Measurements from ENCODE around the gene MFSD8. TPM values are rescaled to one million over a fixed set of nuclear protein-coding genes. Genes with fewer than 3 reads are reported as not detected.

MFSD8 gene
- total and polyA plus RNA-seq, 2 donors (not counting 1 experiment from before 2014, with no cell fraction given): 18.8 to 28.6 TPM

- H3K36me3 ChIP-seq (ENCODE audit: control insufficient read depth, insufficient read depth, low read length): peaks cover 2% of the 10 kb centered on the region
- no peak for TF ChIP-seq CTCF (conservative IDR thresholded peaks at IDR 0.05 in 1 of 2, IDR thresholded peaks at IDR 0.05 in 1 of 2; ENCODE audit: low read depth in 1 of 2, low read length in 2 of 2)
- TF ChIP-seq EZH2 (IDR thresholded peaks at IDR 0.05; ENCODE audit: low read length, missing control alignments): no peak
- H3K9ac ChIP-seq (ENCODE audit: insufficient read depth, low read length): no peak overlapping the region
- H3K27ac ChIP-seq (ENCODE audit: insufficient read depth, low read length): no peak overlapping the region
- no peak for DNase-seq (ENCODE audit: low read depth in 2 of 2)
- no peak overlapping the region for H3K4me3 ChIP-seq (replicated peaks in 1 of 4; ENCODE audit: control extremely low read depth in 1 of 4, insufficient read depth in 1 of 4, low read depth in 3 of 4, low read length in 4 of 4)
- no peaks in the 10 kb centered on the region for H4K20me1 ChIP-seq (ENCODE audit: control insufficient read depth, extremely low read depth, insufficient read depth, low read length)
- H2AFZ ChIP-seq (ENCODE audit: low read length): no peak overlapping the region
- H3K4me1 ChIP-seq (ENCODE audit: control insufficient read depth, extremely low read depth, insufficient read depth, low read length): no peaks in the 10 kb centered on the region
- H3K79me2 ChIP-seq (ENCODE audit: control insufficient read depth, insufficient read depth, low read length): no peaks in the 10 kb centered on the region
- H3K27me3 ChIP-seq (ENCODE audit: control insufficient read depth, insufficient read depth, low read length): no peaks in the 10 kb centered on the region
- no peaks in the 10 kb centered on the region for H3K9me3 ChIP-seq (ENCODE audit: control insufficient read depth, insufficient read depth, low read depth, low read length)
- no peak overlapping the region for H3K4me2 ChIP-seq (ENCODE audit: extremely low read depth, insufficient read depth, low read length)
Observed at GRCh38 chr4:127922226-127922625, 42.7 kb downstream of the MFSD8 start.

GRCh38 chr4:127920521-127920920, 44.5 kb downstream of the MFSD8 start:
- Histone ChIP-seq H3K9me3 (ENCODE audit: control insufficient read depth, insufficient read depth, low read depth, low read length) (no peaks in the 10 kb centered on the region), H2AFZ (ENCODE audit: low read length) (no peak overlapping the region), H3K36me3 (ENCODE audit: control insufficient read depth, insufficient read depth, low read length) (peaks cover 2% of the 10 kb centered on the region), H3K27me3 (ENCODE audit: control insufficient read depth, insufficient read depth, low read length) (no peaks in the 10 kb centered on the region), H3K27ac (ENCODE audit: insufficient read depth, low read length) (no peak overlapping the region), H3K4me2 (ENCODE audit: extremely low read depth, insufficient read depth, low read length) (no peak overlapping the region), H3K4me3 (replicated peaks in 1 of 4; ENCODE audit: control extremely low read depth in 1 of 4, insufficient read depth in 1 of 4, low read depth in 3 of 4, low read length in 4 of 4) (no peak overlapping the region), H3K4me1 (ENCODE audit: control insufficient read depth, extremely low read depth, insufficient read depth, low read length) (no peaks in the 10 kb centered on the region), H4K20me1 (ENCODE audit: control insufficient read depth, extremely low read depth, insufficient read depth, low read length) (no peaks in the 10 kb centered on the region), H3K9ac (ENCODE audit: insufficient read depth, low read length) (no peak overlapping the region), H3K79me2 (ENCODE audit: control insufficient read depth, insufficient read depth, low read length) (no peaks in the 10 kb centered on the region)
- TF ChIP-seq CTCF (conservative IDR thresholded peaks at IDR 0.05 in 1 of 2, IDR thresholded peaks at IDR 0.05 in 1 of 2; ENCODE audit: low read depth in 1 of 2, low read length in 2 of 2): no peak
- no peak for TF ChIP-seq EZH2 (IDR thresholded peaks at IDR 0.05; ENCODE audit: low read length, missing control alignments)
- no peak for DNase-seq (ENCODE audit: low read depth in 2 of 2)

GRCh38 chr4:127917151-127917550, 47.8 kb downstream of the MFSD8 start:
- H3K4me2 ChIP-seq (ENCODE audit: extremely low read depth, insufficient read depth, low read length): no peak overlapping the region
- peaks cover 2% of the 10 kb centered on the region for H3K36me3 ChIP-seq (ENCODE audit: control insufficient read depth, insufficient read depth, low read length)
- no peak for DNase-seq (ENCODE audit: low read depth in 2 of 2)
- no peak overlapping the region for H3K9ac ChIP-seq (ENCODE audit: insufficient read depth, low read length)
- H3K27ac ChIP-seq (ENCODE audit: insufficient read depth, low read length): no peak overlapping the region
- no peaks in the 10 kb centered on the region for H3K79me2 ChIP-seq (ENCODE audit: control insufficient read depth, insufficient read depth, low read length)
- H3K27me3 ChIP-seq (ENCODE audit: control insufficient read depth, insufficient read depth, low read length): no peaks in the 10 kb centered on the region
- no peak overlapping the region for H2AFZ ChIP-seq (ENCODE audit: low read length)
- no peaks in the 10 kb centered on the region for H3K4me1 ChIP-seq (ENCODE audit: control insufficient read depth, extremely low read depth, insufficient read depth, low read length)
- no peak overlapping the region for H3K4me3 ChIP-seq (replicated peaks in 1 of 4; ENCODE audit: control extremely low read depth in 1 of 4, insufficient read depth in 1 of 4, low read depth in 3 of 4, low read length in 4 of 4)
- no peak for TF ChIP-seq CTCF (conservative IDR thresholded peaks at IDR 0.05 in 1 of 2, IDR thresholded peaks at IDR 0.05 in 1 of 2; ENCODE audit: low read depth in 1 of 2, low read length in 2 of 2)
- TF ChIP-seq EZH2 (IDR thresholded peaks at IDR 0.05; ENCODE audit: low read length, missing control alignments): no peak
- H4K20me1 ChIP-seq (ENCODE audit: control insufficient read depth, extremely low read depth, insufficient read depth, low read length): no peaks in the 10 kb centered on the region
- H3K9me3 ChIP-seq (ENCODE audit: control insufficient read depth, insufficient read depth, low read depth, low read length): no peaks in the 10 kb centered on the region

Data from fibroblast of lung (primary cell).